ENCODE data around the gene ZNF664. TPM values are rescaled to one million over a fixed set of nuclear protein-coding genes. Genes with fewer than 3 reads are reported as not detected.

ZNF664 gene
- total RNA-seq, 1 experiment from 2014 or later, result 21.0 TPM

- no peaks in the 10 kb centered on the region for H3K9me3 ChIP-seq (ENCODE audit: low read length)
- no peak overlapping the region for H3K4me2 ChIP-seq (ENCODE audit: low read depth, low read length, poor library complexity, severe bottlenecking)
- DNase-seq, result no peak
- no peaks in the 10 kb centered on the region for H3K79me2 ChIP-seq (ENCODE audit: low read length)
- H4K20me1 ChIP-seq (ENCODE audit: insufficient read depth, low read depth, low read length), result 0 out of 2 replicates have a peak, but pooled peaks cover 4% of the 10 kb centered on the region
- no peaks in the 10 kb centered on the region for H3K27me3 ChIP-seq (ENCODE audit: low read length)
- H2AFZ ChIP-seq (ENCODE audit: low read length), result no peak overlapping the region
- no peak overlapping the region for H3K4me3 ChIP-seq (ENCODE audit: low read length)
- no peaks in the 10 kb centered on the region for H3K36me3 ChIP-seq (ENCODE audit: insufficient read depth, low read length)
- H3K27ac ChIP-seq (ENCODE audit: low read length), result no peak overlapping the region
- H3K9ac ChIP-seq (ENCODE audit: low read length), result no peak overlapping the region
- H3K9me2 ChIP-seq (replicated peaks; ENCODE audit: insufficient read depth, low read length), result no peaks in the 10 kb centered on the region
- peaks cover 2% of the 10 kb centered on the region for H3K4me1 ChIP-seq (ENCODE audit: low read length)
Measured at GRCh38 chr12:123966596-123966995, 6.4 kb upstream of the ZNF664 start.

- Histone ChIP-seq H4K20me1 (ENCODE audit: insufficient read depth, low read depth, low read length) (0 out of 2 replicates have a peak, but pooled peaks cover 4% of the 10 kb centered on the region), H3K79me2 (ENCODE audit: low read length) (no peaks in the 10 kb centered on the region), H3K27ac (ENCODE audit: low read length) (no peak overlapping the region), H3K4me1 (ENCODE audit: low read length) (peaks cover 8% of the 10 kb centered on the region), H3K4me2 (ENCODE audit: low read depth, low read length, poor library complexity, severe bottlenecking) (no peak overlapping the region), H3K27me3 (ENCODE audit: low read length) (no peaks in the 10 kb centered on the region), H3K36me3 (ENCODE audit: insufficient read depth, low read length) (no peaks in the 10 kb centered on the region), H3K9me3 (ENCODE audit: low read length) (no peaks in the 10 kb centered on the region), H3K9ac (ENCODE audit: low read length) (no peak overlapping the region), H3K9me2 (replicated peaks; ENCODE audit: insufficient read depth, low read length) (no peaks in the 10 kb centered on the region), H3K4me3 (ENCODE audit: low read length) (no peak overlapping the region), H2AFZ (ENCODE audit: low read length) (no peak overlapping the region)
- no peak for DNase-seq
Measured at GRCh38 chr12:123967121-123967586, 5.9 kb upstream of the ZNF664 start.

GRCh38 chr12:123971449-123971769 lies 1.6 kb upstream of the ZNF664 start:
- Histone ChIP-seq H3K27me3 (ENCODE audit: low read length) (no peaks in the 10 kb centered on the region), H3K9ac (ENCODE audit: low read length) (peak overlapping the region; percentile 65), H3K9me3 (ENCODE audit: low read length) (no peaks in the 10 kb centered on the region), H3K4me1 (ENCODE audit: low read length) (peaks cover 14% of the 10 kb centered on the region), H3K36me3 (ENCODE audit: insufficient read depth, low read length) (no peaks in the 10 kb centered on the region), H3K4me3 (ENCODE audit: low read length) (peak overlapping the region; percentile 71; the same call in 1 of the 2 replicates), H3K9me2 (replicated peaks; ENCODE audit: insufficient read depth, low read length) (no peaks in the 10 kb centered on the region), H3K4me2 (ENCODE audit: low read depth, low read length, poor library complexity, severe bottlenecking) (peak overlapping the region; percentile 69), H3K27ac (ENCODE audit: low read length) (no peak overlapping the region), H3K79me2 (ENCODE audit: low read length) (no peaks in the 10 kb centered on the region), H4K20me1 (ENCODE audit: insufficient read depth, low read depth, low read length) (no peaks in the 10 kb centered on the region; the same call in 1 of the 2 replicates), H2AFZ (ENCODE audit: low read length) (no peak overlapping the region)
- no peak for DNase-seq

- Histone ChIP-seq H3K79me2 (ENCODE audit: low read length) (no peaks in the 10 kb centered on the region), H2AFZ (ENCODE audit: low read length) (peak overlapping the region; percentile 64; the same call in 1 of the 2 replicates), H3K9ac (ENCODE audit: low read length) (peak overlapping the region; percentile 65), H3K9me3 (ENCODE audit: low read length) (no peaks in the 10 kb centered on the region), H3K27me3 (ENCODE audit: low read length) (no peaks in the 10 kb centered on the region), H3K4me2 (ENCODE audit: low read depth, low read length, poor library complexity, severe bottlenecking) (peak overlapping the region; percentile 69), H4K20me1 (ENCODE audit: insufficient read depth, low read depth, low read length) (no peaks in the 10 kb centered on the region; the same call in 1 of the 2 replicates), H3K36me3 (ENCODE audit: insufficient read depth, low read length) (no peaks in the 10 kb centered on the region), H3K4me3 (ENCODE audit: low read length) (peak overlapping the region; percentile 71), H3K4me1 (ENCODE audit: low read length) (peaks cover 14% of the 10 kb centered on the region), H3K9me2 (replicated peaks; ENCODE audit: insufficient read depth, low read length) (no peaks in the 10 kb centered on the region), H3K27ac (ENCODE audit: low read length) (no peak overlapping the region)
- DNase-seq, result peak; percentile 55
Measured at GRCh38 chr12:123971770-123972456, 1.1 kb upstream of the ZNF664 start.

- Histone ChIP-seq H3K27me3 (ENCODE audit: low read length) (no peaks in the 10 kb centered on the region), H3K4me3 (ENCODE audit: low read length) (peak overlapping the region; percentile 72), H4K20me1 (ENCODE audit: insufficient read depth, low read depth, low read length) (peaks cover 6% of the 10 kb centered on the region), H3K79me2 (ENCODE audit: low read length) (no peaks in the 10 kb centered on the region), H3K4me1 (ENCODE audit: low read length) (peaks cover 14% of the 10 kb centered on the region), H3K9me2 (replicated peaks; ENCODE audit: insufficient read depth, low read length) (no peaks in the 10 kb centered on the region), H3K36me3 (ENCODE audit: insufficient read depth, low read length) (no peaks in the 10 kb centered on the region), H2AFZ (ENCODE audit: low read length) (peak overlapping the region; percentile 59; the same call in 1 of the 2 replicates), H3K9me3 (ENCODE audit: low read length) (no peaks in the 10 kb centered on the region), H3K4me2 (ENCODE audit: low read depth, low read length, poor library complexity, severe bottlenecking) (peak overlapping the region; percentile 75), H3K9ac (ENCODE audit: low read length) (peak overlapping the region; percentile 75), H3K27ac (ENCODE audit: low read length) (no peak overlapping the region)
- peak; percentile 53 for DNase-seq
Measured at GRCh38 chr12:123973552-123974341, 732 bp downstream of the ZNF664 start.

GRCh38 chr12:123976227-123976826 lies 3.3 kb downstream of the ZNF664 start:
- Histone ChIP-seq H3K4me2 (ENCODE audit: low read depth, low read length, poor library complexity, severe bottlenecking) (no peak overlapping the region), H3K36me3 (ENCODE audit: insufficient read depth, low read length) (no peaks in the 10 kb centered on the region), H3K9ac (ENCODE audit: low read length) (no peak overlapping the region), H2AFZ (ENCODE audit: low read length) (no peak overlapping the region), H3K4me1 (ENCODE audit: low read length) (peaks cover 14% of the 10 kb centered on the region), H3K9me2 (replicated peaks; ENCODE audit: insufficient read depth, low read length) (no peaks in the 10 kb centered on the region), H3K79me2 (ENCODE audit: low read length) (no peaks in the 10 kb centered on the region), H3K27me3 (ENCODE audit: low read length) (no peaks in the 10 kb centered on the region), H3K27ac (ENCODE audit: low read length) (no peak overlapping the region), H3K4me3 (ENCODE audit: low read length) (no peak overlapping the region), H4K20me1 (ENCODE audit: insufficient read depth, low read depth, low read length) (peaks cover 15% of the 10 kb centered on the region), H3K9me3 (ENCODE audit: low read length) (no peaks in the 10 kb centered on the region)
- DNase-seq, result no peak

GRCh38 chr12:123979566-123979965 lies 6.6 kb downstream of the ZNF664 start:
- H3K9ac ChIP-seq (ENCODE audit: low read length), result no peak overlapping the region
- no peak overlapping the region for H2AFZ ChIP-seq (ENCODE audit: low read length)
- H3K4me1 ChIP-seq (ENCODE audit: low read length), result 0 out of 2 replicates have a peak, but pooled peaks cover 3% of the 10 kb centered on the region
- no peaks in the 10 kb centered on the region for H3K9me2 ChIP-seq (replicated peaks; ENCODE audit: insufficient read depth, low read length)
- H3K4me3 ChIP-seq (ENCODE audit: low read length), result no peak overlapping the region
- H3K27ac ChIP-seq (ENCODE audit: low read length), result no peak overlapping the region
- H3K9me3 ChIP-seq (ENCODE audit: low read length), result no peaks in the 10 kb centered on the region
- H3K79me2 ChIP-seq (ENCODE audit: low read length), result no peaks in the 10 kb centered on the region
- no peak for DNase-seq
- no peak overlapping the region for H3K4me2 ChIP-seq (ENCODE audit: low read depth, low read length, poor library complexity, severe bottlenecking)
- no peaks in the 10 kb centered on the region for H3K36me3 ChIP-seq (ENCODE audit: insufficient read depth, low read length)
- H3K27me3 ChIP-seq (ENCODE audit: low read length), result no peaks in the 10 kb centered on the region
- peaks cover 39% of the 10 kb centered on the region for H4K20me1 ChIP-seq (ENCODE audit: insufficient read depth, low read depth, low read length)

GRCh38 chr12:123982269-123982668 lies 9.3 kb downstream of the ZNF664 start:
- H3K4me2 ChIP-seq (ENCODE audit: low read depth, low read length, poor library complexity, severe bottlenecking), result no peak overlapping the region
- H3K27me3 ChIP-seq (ENCODE audit: low read length), result no peaks in the 10 kb centered on the region
- DNase-seq, result no peak
- H3K9me3 ChIP-seq (ENCODE audit: low read length), result no peaks in the 10 kb centered on the region
- H3K79me2 ChIP-seq (ENCODE audit: low read length), result no peaks in the 10 kb centered on the region
- no peak overlapping the region for H3K4me3 ChIP-seq (ENCODE audit: low read length)
- no peaks in the 10 kb centered on the region for H3K9me2 ChIP-seq (replicated peaks; ENCODE audit: insufficient read depth, low read length)
- no peaks in the 10 kb centered on the region for H3K36me3 ChIP-seq (ENCODE audit: insufficient read depth, low read length)
- peaks cover 29% of the 10 kb centered on the region for H3K4me1 ChIP-seq (ENCODE audit: low read length)
- no peak overlapping the region for H2AFZ ChIP-seq (ENCODE audit: low read length)
- no peak overlapping the region for H3K27ac ChIP-seq (ENCODE audit: low read length)
- H3K9ac ChIP-seq (ENCODE audit: low read length), result no peak overlapping the region
- peaks cover 62% of the 10 kb centered on the region for H4K20me1 ChIP-seq (ENCODE audit: insufficient read depth, low read depth, low read length)

Data from Karpas-422 (cell line).